Liver (tissue), 9 donors: ENCODE measurements around the gene LRIT2. TPM values are rescaled to one million over a fixed set of nuclear protein-coding genes. Genes with fewer than 3 reads are reported as not detected.

Experiments
- DNase-seq: peaks from one replicate; pipeline ENCODE4 v3.0.0-alpha.2; 2017; ENCODE audit warnings: low spot score
- H3K27ac ChIP-seq, 2 donors: one replicate each; pipeline ENCODE4 v1.7.0; 2013; ENCODE audit warnings: inconsistent platforms in 2 of 2, low read length in 2 of 2, control low read depth in 1 of 2, low read depth in 1 of 2, mild to moderate bottlenecking in 1 of 2
- H3K27me3 ChIP-seq, 4 donors: one replicate each; pipeline versions ENCODE4 v1.6.1 to v1.7.0; 2013; ENCODE audit warnings: low read length in 3 of 4, inconsistent platforms in 1 of 4, mild to moderate bottlenecking in 1 of 4, moderate library complexity in 1 of 4; ENCODE audit not compliant: control insufficient read depth in 4 of 4, insufficient read depth in 4 of 4
- H3K36me3 ChIP-seq, 4 donors: one replicate each; pipeline versions ENCODE4 v1.6.1 to v1.7.0; 2013; ENCODE audit warnings: low read length in 3 of 4, mild to moderate bottlenecking in 3 of 4, low read depth in 1 of 4, moderate library complexity in 1 of 4; ENCODE audit not compliant: control insufficient read depth in 4 of 4, insufficient read depth in 3 of 4
- H3K4me1 ChIP-seq, 4 donors: one replicate each; pipeline versions ENCODE4 v1.6.1 to v1.7.0; 2013; ENCODE audit warnings: low read length in 3 of 4, mild to moderate bottlenecking in 3 of 4, moderate library complexity in 1 of 4; ENCODE audit not compliant: control insufficient read depth in 4 of 4, insufficient read depth in 4 of 4
- H3K4me3 ChIP-seq, 3 donors: one replicate each; pipeline versions ENCODE4 v1.6.1 to v1.7.0; 2013; ENCODE audit warnings: low read length in 3 of 3, control low read depth in 1 of 3, low read depth in 1 of 3, mild to moderate bottlenecking in 1 of 3
- H3K9ac ChIP-seq, 2 donors: one replicate each; pipeline ENCODE4 v1.7.0; 2013; ENCODE audit warnings: low read length in 2 of 2, mild to moderate bottlenecking in 2 of 2, moderate library complexity in 2 of 2, control low read depth in 1 of 2, low read depth in 1 of 2
- H3K9me3 ChIP-seq, 4 donors: one replicate each; pipeline versions ENCODE4 v1.6.1 to v1.7.0; 2013; ENCODE audit warnings: low read length in 3 of 4; ENCODE audit not compliant: control insufficient read depth in 4 of 4
- EGR1 ChIP-seq, 2 donors: IDR thresholded peaks; 2 replicates each; pipeline ENCODE4 v1.6.1; 2016 to 2018; ENCODE audit warnings: antibody characterized with exemption in 2 of 2, low read depth in 2 of 2
- FOXA1 ChIP-seq: IDR thresholded peaks from 2 replicates; pipeline ENCODE4 v1.6.1; 2016; ENCODE audit warnings: antibody characterized with exemption
- FOXA2 ChIP-seq: IDR thresholded peaks from 2 replicates; pipeline ENCODE4 v1.6.1; 2016; ENCODE audit warnings: antibody characterized with exemption
- GABPA ChIP-seq, 2 donors: IDR thresholded peaks in 1 of 2; conservative IDR thresholded peaks in 1 of 2; 2 replicates each; pipeline ENCODE4 v1.6.1; 2016; ENCODE audit warnings: antibody characterized with exemption in 2 of 2, mild to moderate bottlenecking in 1 of 2, moderate library complexity in 1 of 2
- HNF4A ChIP-seq, 2 donors: conservative IDR thresholded peaks; 2 replicates each; pipeline ENCODE4 v1.6.1; 2016; ENCODE audit warnings: antibody characterized with exemption in 2 of 2, mild to moderate bottlenecking in 2 of 2
- HNF4G ChIP-seq: IDR thresholded peaks from 2 replicates; pipeline ENCODE4 v1.6.1; 2016; ENCODE audit warnings: antibody characterized with exemption
- JUND ChIP-seq, 2 donors: IDR thresholded peaks; 2 replicates each; pipeline ENCODE4 v1.6.1; 2016; ENCODE audit warnings: antibody characterized with exemption in 2 of 2
- MAX ChIP-seq: IDR thresholded peaks from 2 replicates; pipeline ENCODE4 v1.6.1; 2016; ENCODE audit warnings: antibody characterized with exemption
- NR2F2 ChIP-seq: IDR thresholded peaks from 2 replicates; pipeline ENCODE4 v1.6.1; 2016; ENCODE audit warnings: antibody characterized with exemption
- RAD21 ChIP-seq, 2 donors: IDR thresholded peaks; 2 replicates each; pipeline ENCODE4 v1.6.1; 2016; ENCODE audit warnings: antibody characterized with exemption in 2 of 2, mild to moderate bottlenecking in 2 of 2
- REST ChIP-seq: IDR thresholded peaks from 2 replicates; pipeline ENCODE4 v1.6.1; 2016; ENCODE audit warnings: antibody characterized with exemption, mild to moderate bottlenecking
- RXRA ChIP-seq, 2 donors: IDR thresholded peaks; 2 replicates each; pipeline ENCODE4 v1.6.1; 2017 to 2018; ENCODE audit warnings: antibody characterized with exemption in 2 of 2, mild to moderate bottlenecking in 1 of 2
- SP1 ChIP-seq: IDR thresholded peaks from 2 replicates; pipeline ENCODE4 v1.6.1; 2018; ENCODE audit warnings: antibody characterized with exemption, mild to moderate bottlenecking
- TAF1 ChIP-seq: conservative IDR thresholded peaks from 2 replicates; pipeline ENCODE4 v1.6.1; 2016; ENCODE audit warnings: antibody characterized with exemption, mild to moderate bottlenecking
- YY1 ChIP-seq: IDR thresholded peaks from 2 replicates; pipeline ENCODE4 v1.6.1; 2016; ENCODE audit warnings: antibody characterized with exemption, mild to moderate bottlenecking
- ZBTB33 ChIP-seq: IDR thresholded peaks from 2 replicates; pipeline ENCODE4 v1.6.1; 2016; ENCODE audit warnings: antibody characterized with exemption
- whole genome bisulfite sequencing: extraction: QIAGEN DNeasy Blood & Tissue Kit; methylation state at CpG from one replicate; pipeline ENCODE4 v1.1.7; 2013; 5-methylcytosine and 5-hydroxymethylcytosine counted together
- polyA plus RNA-seq, 2 donors: library from polyadenylated mRNA; stranded (reverse) in 1 of 2; unstranded in 1 of 2; fragments of 200-250 nt in 1 of 2; fragments of >200 nt in 1 of 2; fragmentation: Nextera tagmentation in 1 of 2; extraction: Ambion mirVana in 1 of 2; gene quantifications; one replicate each; pipeline versions ENCODE4 v1.2.1 to v1.2.3, GENCODE V29; 2013 to 2015
- total RNA-seq, 2 donors: library from RNA; depleted of rRNA; stranded (reverse); fragments of >200 nt; gene quantifications; one replicate each; pipeline ENCODE4 v1.2.3, GENCODE V29; 2014
- TF ChIP-seq, protein P1 (sequence below): IDR thresholded peaks from 2 replicates; pipeline ENCODE4 v1.6.1; 2016; ENCODE audit warnings: antibody characterized with exemption
- TF ChIP-seq, protein P2 (sequence below): fragments of 150-350 bp; IDR thresholded peaks from 2 replicates; pipeline ENCODE4 v1.5.1; 2017; ENCODE audit warnings: improper control_type of control experiment, low read depth, low read length; ENCODE audit not compliant: missing input control
- donor health status: healthy.
- donor health status: healthy.
- donor health status: healthy.
- donor health status: healthy.
- donor health status: healthy.

LRIT2 gene
- total and polyA plus RNA-seq, 4 donors, result not detected

GRCh38 chr10:84185526-84186175 lies 39.7 kb downstream of the LRIT2 start (continued):
- TF ChIP-seq RAD21 (IDR thresholded peaks at IDR 0.05) (no peak), FOXA1 (no peak)
- TF ChIP-seq, protein P1, sequence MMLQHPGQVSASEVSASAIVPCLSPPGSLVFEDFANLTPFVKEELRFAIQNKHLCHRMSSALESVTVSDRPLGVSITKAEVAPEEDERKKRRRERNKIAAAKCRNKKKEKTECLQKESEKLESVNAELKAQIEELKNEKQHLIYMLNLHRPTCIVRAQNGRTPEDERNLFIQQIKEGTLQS, result no peak

DNA sequence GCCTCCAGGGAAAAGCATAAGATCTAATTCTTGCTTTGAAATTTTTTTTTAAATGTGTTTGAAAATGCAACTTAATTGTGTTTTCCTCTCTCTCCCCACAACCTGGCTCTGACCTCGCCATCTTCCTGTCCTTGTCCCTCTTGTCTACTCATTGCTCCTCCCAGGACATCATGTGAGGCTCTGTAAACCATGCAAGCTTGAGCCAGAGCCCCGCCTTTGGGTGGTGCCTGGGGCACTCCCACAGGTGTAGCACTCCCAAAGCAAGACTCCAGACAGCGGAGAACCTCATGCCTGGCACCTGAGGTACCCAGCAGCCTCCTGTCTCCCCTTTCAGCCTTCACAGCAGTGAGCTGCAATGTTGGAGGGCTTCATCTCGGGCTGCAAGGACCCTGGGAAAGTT lies 40.8 kb downstream of the LRIT2 start:
- no peaks in the 10 kb centered on the region for H3K4me1 ChIP-seq
- DNase-seq, result no peak
- no peak overlapping the region for H3K27ac ChIP-seq
- H3K9me3 ChIP-seq, result no peaks in the 10 kb centered on the region
- H3K9ac ChIP-seq, result no peak overlapping the region
- no peaks in the 10 kb centered on the region for H3K36me3 ChIP-seq
- 73% methylated on average over 4 of the region's 4 CpGs for WGBS
- no peak overlapping the region for H3K4me3 ChIP-seq
- TF ChIP-seq NR2F2 (no peak), MAX (no peak), SP1 (no peak), RXRA (IDR thresholded peaks at IDR 0.05) (no peak), REST (no peak), ZBTB33 (no peak), JUND (IDR thresholded peaks at IDR 0.05) (no peak), GABPA (IDR thresholded peaks at IDR 0.05 in 1 of 2, conservative IDR thresholded peaks at IDR 0.05 in 1 of 2) (no peak), EGR1 (IDR thresholded peaks at IDR 0.05; ENCODE audit: low read depth in 2 of 2) (no peak), TAF1 (no peak), YY1 (no peak), FOXA2 (no peak), FOXA1 (no peak), RAD21 (IDR thresholded peaks at IDR 0.05) (no peak), HNF4G (no peak), HNF4A (conservative IDR thresholded peaks at IDR 0.05) (no peak)
- TF ChIP-seq, protein P2, sequence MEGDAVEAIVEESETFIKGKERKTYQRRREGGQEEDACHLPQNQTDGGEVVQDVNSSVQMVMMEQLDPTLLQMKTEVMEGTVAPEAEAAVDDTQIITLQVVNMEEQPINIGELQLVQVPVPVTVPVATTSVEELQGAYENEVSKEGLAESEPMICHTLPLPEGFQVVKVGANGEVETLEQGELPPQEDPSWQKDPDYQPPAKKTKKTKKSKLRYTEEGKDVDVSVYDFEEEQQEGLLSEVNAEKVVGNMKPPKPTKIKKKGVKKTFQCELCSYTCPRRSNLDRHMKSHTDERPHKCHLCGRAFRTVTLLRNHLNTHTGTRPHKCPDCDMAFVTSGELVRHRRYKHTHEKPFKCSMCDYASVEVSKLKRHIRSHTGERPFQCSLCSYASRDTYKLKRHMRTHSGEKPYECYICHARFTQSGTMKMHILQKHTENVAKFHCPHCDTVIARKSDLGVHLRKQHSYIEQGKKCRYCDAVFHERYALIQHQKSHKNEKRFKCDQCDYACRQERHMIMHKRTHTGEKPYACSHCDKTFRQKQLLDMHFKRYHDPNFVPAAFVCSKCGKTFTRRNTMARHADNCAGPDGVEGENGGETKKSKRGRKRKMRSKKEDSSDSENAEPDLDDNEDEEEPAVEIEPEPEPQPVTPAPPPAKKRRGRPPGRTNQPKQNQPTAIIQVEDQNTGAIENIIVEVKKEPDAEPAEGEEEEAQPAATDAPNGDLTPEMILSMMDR, result no peak
- TF ChIP-seq, protein P1, result no peak
- no peaks in the 10 kb centered on the region for H3K27me3 ChIP-seq
